HepG2 (cell line): ENCODE measurements around the gene CDKN1A. TPM values are rescaled to one million over a fixed set of nuclear protein-coding genes. Genes with fewer than 3 reads are reported as not detected.

ENCODE experiments used
- ETV5 ChIP-seq: IDR thresholded peaks from 2 replicates; pipeline ENCODE4 v1.6.1; 2018; ENCODE audit warnings: missing biosample characterization, missing genetic modification reagents, inconsistent platforms, borderline replicate concordance
- NFIB ChIP-seq: sonication (generic); formaldehyde crosslinking; IDR thresholded peaks from 2 replicates; pipeline ENCODE4 v1.9.0; 2021; ENCODE audit warnings: missing genetic modification reagents, mild to moderate bottlenecking, borderline replicate concordance
- YY1 ChIP-seq: IDR thresholded peaks from 2 replicates; pipeline ENCODE4 v1.6.1; 2011; ENCODE audit warnings: low read length, low read depth, moderate library complexity, mild to moderate bottlenecking; ENCODE audit not compliant: insufficient read depth, insufficient replicate concordance
- ZMYM4 ChIP-seq: sonication (generic); formaldehyde crosslinking; IDR thresholded peaks from 2 replicates; pipeline ENCODE4 v1.8.1; 2023; ENCODE audit warnings: mild to moderate bottlenecking, missing genetic modification reagents
- ZNF224 ChIP-seq: sonication (generic); formaldehyde crosslinking; IDR thresholded peaks from 2 replicates; pipeline ENCODE4 v1.5.0; 2020; ENCODE audit warnings: mild to moderate bottlenecking, missing genetic modification reagents
- ZNF446 ChIP-seq: sonication (generic); formaldehyde crosslinking; IDR thresholded peaks from 2 replicates; pipeline ENCODE4 v1.5.0; 2020; ENCODE audit warnings: mild to moderate bottlenecking, missing genetic modification reagents
- ZNF558 ChIP-seq: sonication (generic); formaldehyde crosslinking; IDR thresholded peaks from 2 replicates; pipeline ENCODE4 v1.9.0; 2022; ENCODE audit warnings: mild to moderate bottlenecking, missing genetic modification reagents, borderline replicate concordance
- polyA plus RNA-seq, 8 experiments: library from polyadenylated mRNA; depleted of rRNA in 3 of 8; stranded (reverse) in 7 of 8; unstranded in 1 of 8; fragments of >200 nt; fragmentation: Illumina TruSeq in 4 of 8; extraction: Trizol in 4 of 8; gene quantifications; 2 replicates each; pipeline versions ENCODE4 v1.2.1 to v1.2.3, GENCODE V29; 2011 to 2016; ENCODE audit warnings: low read depth in 4 of 8, missing spikeins in 1 of 8, mixed read lengths in 1 of 8; ENCODE audit not compliant: insufficient read depth in 1 of 8
- total RNA-seq, 5 experiments: library from RNA; depleted of rRNA; stranded (reverse); fragments of >200 nt; fragmentation: Illumina TruSeq; extraction: Trizol; gene quantifications; 2 replicates each; pipeline ENCODE4 v1.2.3, GENCODE V29; 2016; ENCODE audit warnings: low read depth in 1 of 5
- TF ChIP-seq, protein P1 (sequence below): sonication (generic); formaldehyde crosslinking; IDR thresholded peaks from 2 replicates; pipeline ENCODE4 v1.5.0; 2020; ENCODE audit warnings: missing genetic modification reagents
- TF ChIP-seq, protein P2 (sequence below): sonication (generic); formaldehyde crosslinking; IDR thresholded peaks from 2 replicates; pipeline ENCODE4 v1.4.0; 2020; ENCODE audit warnings: missing genetic modification reagents

CDKN1A gene
- total and polyA plus RNA-seq, 2 of the 13 experiments (the other 11 are each of a cell fraction or from before 2014, with no cell fraction given) = 60.7 to 92.1 TPM

DNA sequence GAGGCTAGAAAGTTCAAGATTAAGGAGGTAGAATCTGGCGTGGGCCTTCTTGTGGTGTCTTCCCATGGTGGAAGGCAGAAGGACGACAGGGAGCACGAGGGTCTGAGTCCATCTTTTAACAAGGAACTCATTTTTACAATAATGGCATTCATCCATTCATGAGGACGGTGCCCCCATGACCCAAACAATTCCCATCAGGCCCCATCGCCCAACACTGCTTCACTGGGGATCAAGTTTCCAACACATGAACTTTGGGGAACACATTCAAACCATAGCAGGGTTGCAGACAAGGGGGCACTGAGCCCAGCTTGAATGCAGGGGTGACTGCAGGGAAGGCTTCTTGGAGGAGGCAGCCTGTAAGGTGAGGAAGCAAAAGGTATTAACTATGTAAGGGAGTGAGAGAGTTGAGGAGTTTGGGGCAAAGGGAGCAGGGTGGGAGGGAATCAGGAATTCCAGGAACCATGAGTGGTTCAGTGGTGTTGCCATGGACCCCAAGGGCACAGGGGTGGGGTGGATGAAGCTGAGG is 24.6 kb downstream of the CDKN1A start (continued):
- no peak for TF ChIP-seq NFIB
- TF ChIP-seq, protein P1, sequence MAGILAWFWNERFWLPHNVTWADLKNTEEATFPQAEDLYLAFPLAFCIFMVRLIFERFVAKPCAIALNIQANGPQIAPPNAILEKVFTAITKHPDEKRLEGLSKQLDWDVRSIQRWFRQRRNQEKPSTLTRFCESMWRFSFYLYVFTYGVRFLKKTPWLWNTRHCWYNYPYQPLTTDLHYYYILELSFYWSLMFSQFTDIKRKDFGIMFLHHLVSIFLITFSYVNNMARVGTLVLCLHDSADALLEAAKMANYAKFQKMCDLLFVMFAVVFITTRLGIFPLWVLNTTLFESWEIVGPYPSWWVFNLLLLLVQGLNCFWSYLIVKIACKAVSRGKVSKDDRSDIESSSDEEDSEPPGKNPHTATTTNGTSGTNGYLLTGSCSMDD (CRISPR knock-in tag) = no peak
- TF ChIP-seq ZNF558 (CRISPR knock-in tag) = no peak
- TF ChIP-seq ZNF446 = no peak
- no peak for TF ChIP-seq ETV5 (CRISPR knock-in tag)
- no peak for TF ChIP-seq YY1
- no peak for TF ChIP-seq ZNF224 (CRISPR knock-in tag)
- TF ChIP-seq, protein P2, sequence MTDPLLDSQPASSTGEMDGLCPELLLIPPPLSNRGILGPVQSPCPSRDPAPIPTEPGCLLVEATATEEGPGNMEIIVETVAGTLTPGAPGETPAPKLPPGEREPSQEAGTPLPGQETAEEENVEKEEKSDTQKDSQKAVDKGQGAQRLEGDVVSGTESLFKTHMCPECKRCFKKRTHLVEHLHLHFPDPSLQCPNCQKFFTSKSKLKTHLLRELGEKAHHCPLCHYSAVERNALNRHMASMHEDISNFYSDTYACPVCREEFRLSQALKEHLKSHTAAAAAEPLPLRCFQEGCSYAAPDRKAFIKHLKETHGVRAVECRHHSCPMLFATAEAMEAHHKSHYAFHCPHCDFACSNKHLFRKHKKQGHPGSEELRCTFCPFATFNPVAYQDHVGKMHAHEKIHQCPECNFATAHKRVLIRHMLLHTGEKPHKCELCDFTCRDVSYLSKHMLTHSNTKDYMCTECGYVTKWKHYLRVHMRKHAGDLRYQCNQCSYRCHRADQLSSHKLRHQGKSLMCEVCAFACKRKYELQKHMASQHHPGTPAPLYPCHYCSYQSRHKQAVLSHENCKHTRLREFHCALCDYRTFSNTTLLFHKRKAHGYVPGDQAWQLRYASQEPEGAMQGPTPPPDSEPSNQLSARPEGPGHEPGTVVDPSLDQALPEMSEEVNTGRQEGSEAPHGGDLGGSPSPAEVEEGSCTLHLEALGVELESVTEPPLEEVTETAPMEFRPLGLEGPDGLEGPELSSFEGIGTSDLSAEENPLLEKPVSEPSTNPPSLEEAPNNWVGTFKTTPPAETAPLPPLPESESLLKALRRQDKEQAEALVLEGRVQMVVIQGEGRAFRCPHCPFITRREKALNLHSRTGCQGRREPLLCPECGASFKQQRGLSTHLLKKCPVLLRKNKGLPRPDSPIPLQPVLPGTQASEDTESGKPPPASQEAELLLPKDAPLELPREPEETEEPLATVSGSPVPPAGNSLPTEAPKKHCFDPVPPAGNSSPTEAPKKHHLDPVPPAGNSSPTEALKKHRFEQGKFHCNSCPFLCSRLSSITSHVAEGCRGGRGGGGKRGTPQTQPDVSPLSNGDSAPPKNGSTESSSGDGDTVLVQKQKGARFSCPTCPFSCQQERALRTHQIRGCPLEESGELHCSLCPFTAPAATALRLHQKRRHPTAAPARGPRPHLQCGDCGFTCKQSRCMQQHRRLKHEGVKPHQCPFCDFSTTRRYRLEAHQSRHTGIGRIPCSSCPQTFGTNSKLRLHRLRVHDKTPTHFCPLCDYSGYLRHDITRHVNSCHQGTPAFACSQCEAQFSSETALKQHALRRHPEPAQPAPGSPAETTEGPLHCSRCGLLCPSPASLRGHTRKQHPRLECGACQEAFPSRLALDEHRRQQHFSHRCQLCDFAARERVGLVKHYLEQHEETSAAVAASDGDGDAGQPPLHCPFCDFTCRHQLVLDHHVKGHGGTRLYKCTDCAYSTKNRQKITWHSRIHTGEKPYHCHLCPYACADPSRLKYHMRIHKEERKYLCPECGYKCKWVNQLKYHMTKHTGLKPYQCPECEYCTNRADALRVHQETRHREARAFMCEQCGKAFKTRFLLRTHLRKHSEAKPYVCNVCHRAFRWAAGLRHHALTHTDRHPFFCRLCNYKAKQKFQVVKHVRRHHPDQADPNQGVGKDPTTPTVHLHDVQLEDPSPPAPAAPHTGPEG (CRISPR knock-in tag) = no peak
- no peak for TF ChIP-seq ZMYM4 (CRISPR knock-in tag)
